HG03460 (cell line): ENCODE results near the gene CHST11.

Experiments used
- ATAC-seq: cut with Tn5 transposase; IDR thresholded peaks from one replicate; pipeline ENCODE4 v1.9.1; 2021; ENCODE audit not compliant: unreplicated experiment

The CHST11 gene

DNA sequence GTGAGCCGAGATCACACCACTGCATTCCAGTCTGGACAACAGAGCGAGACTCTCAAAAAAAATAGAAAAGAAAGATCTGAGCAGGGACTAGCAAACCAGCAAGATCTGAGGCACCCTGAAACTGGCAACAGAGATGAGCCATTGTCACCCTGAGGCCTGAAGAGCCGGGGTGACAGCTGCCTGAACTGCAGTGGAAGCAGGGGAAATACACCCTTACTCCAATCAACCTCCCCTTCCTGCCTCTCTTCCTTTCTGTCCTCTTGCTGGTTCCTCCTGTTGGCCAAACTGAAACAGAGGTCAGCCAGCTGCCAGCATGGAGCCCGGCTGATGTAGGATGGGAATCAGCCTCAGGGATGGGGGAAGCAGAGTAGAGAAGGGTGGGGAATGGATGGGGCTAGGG lies 192.0 kb downstream of the CHST11 start:
- no peak for ATAC-seq

DNA sequence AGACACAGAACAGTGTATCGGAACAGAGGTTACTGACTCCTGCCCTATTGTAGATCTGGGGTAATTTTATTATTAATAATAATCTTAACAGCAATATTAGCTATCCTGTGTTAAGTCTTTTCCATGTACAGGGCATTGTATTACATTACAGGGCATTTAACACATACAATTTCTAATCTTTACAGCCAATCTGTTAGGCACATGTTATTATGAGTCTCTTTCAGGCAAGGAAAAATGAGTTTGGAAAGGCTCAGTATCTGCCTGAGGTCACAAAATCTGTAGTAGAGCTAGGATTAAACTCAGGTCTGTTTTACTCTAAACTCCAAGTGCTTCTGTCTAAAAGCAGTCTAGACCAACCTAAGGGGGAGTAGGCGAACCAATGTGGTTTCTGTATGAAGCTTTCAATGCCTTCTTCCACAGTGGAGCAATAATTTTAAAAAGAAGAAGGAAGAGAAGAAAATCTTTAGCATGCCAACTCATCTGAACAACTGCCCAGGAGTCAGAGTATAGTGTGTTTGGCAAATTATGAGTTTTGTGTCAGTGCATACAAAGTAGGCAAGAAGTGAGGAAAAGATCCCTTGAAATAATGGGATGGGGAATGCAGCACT lies 192.6 kb downstream of the CHST11 start:
- ATAC-seq, result no peak

GRCh38 chr12:104649921-104650320 lies 193.2 kb downstream of the CHST11 start:
- ATAC-seq, result no peak

- no peak for ATAC-seq
These were observed 193.8 kb downstream of the CHST11 start for GRCh38 chr12:104650541-104650940.

- ATAC-seq, result no peak
These were observed 195.1 kb downstream of the CHST11 start for GRCh38 chr12:104651811-104652210.

GRCh38 chr12:104652358-104652757 lies 195.6 kb downstream of the CHST11 start:
- ATAC-seq, result no peak

GRCh38 chr12:104652910-104653309 lies 196.2 kb downstream of the CHST11 start:
- no peak for ATAC-seq

DNA sequence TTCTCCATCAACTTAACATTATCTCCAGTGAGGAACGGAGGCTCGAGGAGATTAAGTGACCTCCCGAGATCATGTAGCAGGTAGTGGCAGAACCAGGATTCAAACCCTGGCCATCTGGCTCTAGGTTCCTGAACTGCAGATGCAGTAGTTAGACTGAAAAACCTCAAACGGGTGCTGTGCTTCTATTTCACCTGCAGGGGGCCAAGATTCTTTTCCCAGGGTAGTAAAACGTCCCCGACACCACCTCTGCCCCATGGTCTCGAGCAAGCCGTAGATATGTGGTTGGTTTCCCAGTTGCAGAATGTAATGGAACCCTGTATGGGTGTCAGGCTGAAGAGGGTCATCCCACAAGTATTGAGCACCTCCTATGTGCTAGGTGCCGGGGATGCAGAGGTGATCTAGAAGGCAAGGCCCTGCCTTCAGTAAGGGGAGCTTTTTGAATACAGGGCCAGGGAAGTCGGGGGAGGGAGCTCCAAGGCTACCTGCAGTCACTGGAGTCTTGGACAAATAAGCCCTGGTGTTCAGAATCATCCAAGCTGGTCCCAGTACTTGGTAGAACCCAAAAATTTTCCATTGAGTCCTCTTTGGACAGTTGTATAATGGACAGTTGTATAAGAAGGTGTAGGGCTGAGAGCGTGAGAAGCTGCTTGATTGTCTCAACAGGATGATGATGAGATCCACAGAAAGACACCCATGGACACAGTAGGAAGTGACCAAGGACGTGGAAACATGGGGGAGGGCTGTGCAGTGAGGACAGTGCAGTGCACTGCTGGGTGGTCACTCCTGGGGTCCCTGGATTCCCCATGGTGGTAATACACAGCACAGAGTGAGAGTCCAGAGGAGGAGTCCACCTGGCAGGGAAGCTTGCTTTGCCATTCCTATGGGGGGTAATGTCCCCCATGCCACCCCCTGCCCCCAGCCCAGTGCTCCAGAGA lies 197.2 kb downstream of the CHST11 start:
- ATAC-seq, result no peak

- ATAC-seq, result no peak
These were observed 198.2 kb downstream of the CHST11 start for GRCh38 chr12:104654665-104655609.

- no peak for ATAC-seq
These were observed 199.6 kb downstream of the CHST11 start for GRCh38 chr12:104656383-104656782.

- ATAC-seq, result no peak
These were observed 200.2 kb downstream of the CHST11 start for GRCh38 chr12:104656921-104657320.

- ATAC-seq, result no peak
These were observed 201.2 kb downstream of the CHST11 start for GRCh38 chr12:104657726-104658484.

DNA sequence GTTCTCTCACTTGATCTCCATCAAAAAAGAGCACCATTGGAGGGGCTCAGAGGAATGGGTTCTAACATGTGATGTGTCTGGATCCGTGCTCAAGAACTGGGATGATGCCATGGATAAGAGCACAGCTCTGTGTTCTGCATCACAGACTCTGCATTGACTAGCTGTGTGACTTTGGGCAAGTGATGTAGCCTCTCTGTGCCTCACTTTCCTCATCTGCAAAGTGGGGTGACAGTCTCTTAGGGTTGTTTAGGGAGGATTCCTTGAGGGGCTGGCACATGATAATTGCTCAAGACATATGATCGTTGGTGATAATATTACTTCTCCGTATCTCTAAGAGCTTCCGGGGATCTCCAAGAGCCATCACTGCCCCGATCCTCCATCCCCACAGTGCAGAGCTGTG lies 202.3 kb downstream of the CHST11 start:
- ATAC-seq, result no peak

DNA sequence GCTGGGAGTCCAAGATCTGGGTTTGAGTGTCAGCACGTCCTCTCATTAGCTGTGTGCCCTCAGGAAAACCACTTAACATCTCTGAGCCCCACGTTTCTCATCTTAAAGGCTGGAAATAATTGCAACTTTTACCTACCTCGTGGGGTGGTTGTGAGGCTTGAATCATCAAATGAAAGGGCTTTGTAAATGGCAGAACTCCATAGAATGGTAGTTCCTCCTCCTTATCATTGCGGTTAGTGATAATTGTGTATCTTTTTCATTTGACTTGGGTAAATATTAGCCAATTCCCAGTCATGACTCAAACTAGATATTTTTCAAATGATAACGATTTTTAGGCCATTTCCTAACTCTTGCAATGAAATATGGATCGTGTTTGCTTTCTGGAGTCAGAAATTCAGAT lies 205.5 kb downstream of the CHST11 start:
- no peak for ATAC-seq

- no peak for ATAC-seq
These were observed 206.2 kb downstream of the CHST11 start for GRCh38 chr12:104662908-104663307.

GRCh38 chr12:104664351-104664750 lies 207.6 kb downstream of the CHST11 start:
- no peak for ATAC-seq

DNA sequence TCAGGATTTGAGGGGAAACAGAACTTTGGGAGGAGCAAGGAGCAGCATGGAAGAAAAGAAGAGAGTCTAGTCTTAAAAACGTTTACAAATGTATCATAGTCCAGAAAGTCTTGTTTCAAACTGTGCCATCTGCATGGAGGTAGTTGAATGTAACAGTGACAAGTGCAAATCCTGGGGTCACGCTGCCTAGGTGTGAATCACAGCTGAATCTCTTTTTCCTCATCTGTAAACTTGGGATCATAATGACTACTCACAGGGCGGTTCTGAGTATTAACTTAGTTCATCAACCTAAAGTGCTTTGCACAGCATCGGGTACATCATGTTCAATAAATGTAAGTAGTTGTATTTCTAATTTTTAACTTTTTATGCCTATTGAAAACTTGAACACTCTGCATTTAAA lies 208.5 kb downstream of the CHST11 start:
- ATAC-seq, result no peak

DNA sequence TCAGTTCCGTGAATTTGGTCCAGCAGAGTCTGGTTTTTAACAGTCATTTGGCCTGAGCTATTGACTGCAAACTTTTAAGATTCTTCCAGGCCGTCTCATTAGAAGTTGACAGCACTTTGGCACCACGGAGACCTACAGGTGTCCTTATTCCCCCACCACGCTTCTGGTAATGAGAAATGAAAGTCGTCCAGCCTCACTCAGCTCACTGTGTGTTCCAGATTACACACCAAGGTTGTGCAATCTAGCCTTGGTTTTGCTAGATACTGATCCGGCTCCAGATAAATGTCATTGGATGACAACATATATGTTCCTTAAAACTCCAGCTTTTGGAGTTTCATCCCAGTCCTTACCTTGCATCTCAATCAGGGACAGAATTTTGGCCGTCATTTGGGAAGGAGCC lies 210.4 kb downstream of the CHST11 start:
- ATAC-seq, result no peak

DNA sequence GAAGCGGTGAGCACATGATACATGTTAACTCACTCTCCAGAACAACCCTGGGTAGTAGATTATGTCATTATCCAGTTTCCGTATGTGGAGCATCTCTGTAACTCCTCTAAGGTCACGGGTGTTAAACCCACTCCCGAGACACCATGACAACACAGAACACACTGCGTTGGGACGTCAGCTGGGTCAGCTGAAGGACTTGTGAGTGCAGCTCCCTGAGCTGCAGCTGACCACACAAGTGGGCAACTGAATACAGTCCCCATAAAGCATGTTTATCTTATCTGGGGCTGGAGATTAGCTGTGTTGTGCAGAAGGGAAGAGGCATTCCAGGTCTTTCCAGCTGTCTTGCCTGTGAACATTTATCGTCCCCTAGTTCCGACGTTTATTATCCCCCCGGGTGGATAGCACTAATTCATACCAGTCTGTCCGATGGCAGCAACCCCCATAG lies 211.5 kb downstream of the CHST11 start:
- ATAC-seq, result no peak

DNA sequence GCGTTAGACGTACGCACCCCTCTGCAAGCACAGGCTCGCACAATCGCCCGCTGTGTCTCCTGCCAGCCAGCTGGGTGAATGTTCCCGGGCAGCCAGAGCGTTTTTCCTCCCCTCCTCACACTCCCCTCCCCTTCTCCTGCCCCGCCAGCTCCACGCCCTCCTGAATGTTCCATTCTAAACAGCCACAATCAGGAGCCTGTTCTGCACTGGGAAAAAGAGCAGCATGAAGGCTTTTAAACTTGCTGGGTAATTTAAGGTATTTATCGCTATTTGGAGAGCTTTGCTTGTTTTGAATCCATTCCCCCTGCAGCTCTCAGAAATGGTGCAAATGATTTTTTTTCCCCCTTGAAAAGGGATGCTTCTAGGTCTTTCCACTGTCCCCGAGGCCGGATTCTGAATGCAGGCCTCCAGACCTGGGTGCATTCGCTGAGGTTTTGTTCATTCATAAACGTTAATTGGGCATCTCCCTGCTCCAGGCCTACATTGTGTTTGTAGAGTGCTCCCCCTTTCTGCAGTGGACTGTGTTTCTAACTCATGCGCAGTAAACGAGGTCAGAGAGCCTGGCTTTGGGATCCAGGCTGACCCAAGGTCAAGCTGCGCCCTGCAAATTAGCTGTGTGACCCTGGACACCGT lies 212.5 kb downstream of the CHST11 start:
- no peak for ATAC-seq
